ENCODE results near the gene THOC6.

DNA sequence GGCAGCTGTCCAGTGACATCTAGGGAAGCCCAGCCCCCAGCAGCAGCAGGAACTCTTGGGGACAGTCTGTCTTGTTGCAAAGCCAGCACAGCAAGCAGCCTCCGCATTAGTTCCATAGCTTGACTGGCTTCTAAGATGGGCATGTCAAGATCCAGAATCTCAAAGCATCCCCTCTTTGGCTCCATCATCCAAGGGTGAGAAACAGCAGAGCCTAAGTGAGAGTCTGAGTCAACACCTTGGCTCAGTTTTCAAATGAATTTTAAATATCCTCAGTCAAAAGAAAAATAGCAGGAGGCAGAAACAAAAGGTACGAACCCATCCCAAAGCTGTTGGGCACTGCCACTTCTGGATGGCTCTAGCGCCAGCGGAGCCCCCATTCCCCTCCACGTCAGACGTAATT, 8.9 kb upstream of the THOC6 start:
- TF ChIP-seq POLR2A (IDR thresholded peaks at IDR 0.05), result no peak
- TF ChIP-seq, protein P1, sequence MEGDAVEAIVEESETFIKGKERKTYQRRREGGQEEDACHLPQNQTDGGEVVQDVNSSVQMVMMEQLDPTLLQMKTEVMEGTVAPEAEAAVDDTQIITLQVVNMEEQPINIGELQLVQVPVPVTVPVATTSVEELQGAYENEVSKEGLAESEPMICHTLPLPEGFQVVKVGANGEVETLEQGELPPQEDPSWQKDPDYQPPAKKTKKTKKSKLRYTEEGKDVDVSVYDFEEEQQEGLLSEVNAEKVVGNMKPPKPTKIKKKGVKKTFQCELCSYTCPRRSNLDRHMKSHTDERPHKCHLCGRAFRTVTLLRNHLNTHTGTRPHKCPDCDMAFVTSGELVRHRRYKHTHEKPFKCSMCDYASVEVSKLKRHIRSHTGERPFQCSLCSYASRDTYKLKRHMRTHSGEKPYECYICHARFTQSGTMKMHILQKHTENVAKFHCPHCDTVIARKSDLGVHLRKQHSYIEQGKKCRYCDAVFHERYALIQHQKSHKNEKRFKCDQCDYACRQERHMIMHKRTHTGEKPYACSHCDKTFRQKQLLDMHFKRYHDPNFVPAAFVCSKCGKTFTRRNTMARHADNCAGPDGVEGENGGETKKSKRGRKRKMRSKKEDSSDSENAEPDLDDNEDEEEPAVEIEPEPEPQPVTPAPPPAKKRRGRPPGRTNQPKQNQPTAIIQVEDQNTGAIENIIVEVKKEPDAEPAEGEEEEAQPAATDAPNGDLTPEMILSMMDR (IDR thresholded peaks at IDR 0.05), result no peak

Data from body of pancreas (tissue), 4 donors.